Measurements from ENCODE around the gene GMPPA. TPM values are rescaled to one million over a fixed set of nuclear protein-coding genes. Genes with fewer than 3 reads are reported as not detected.

The GMPPA gene
- total and polyA plus RNA-seq, 9 of the 15 experiments (the other 6 are each of a cell fraction or from before 2014, with no cell fraction given): 7.0 to 101 (median 66.7) TPM

GRCh38 chr2:219498280-219499057, at the start of gene GMPPA (continued):
- TF ChIP-seq SRSF3 (IDR thresholded peaks at IDR 0.05; ENCODE audit: insufficient read depth, low read length): no peak
- TF ChIP-seq ZNF707 (CRISPR knock-in tag; conservative IDR thresholded peaks at IDR 0.05): no peak
- TF ChIP-seq TRIM24 (IDR thresholded peaks at IDR 0.05): 0 out of 4 replicates have a peak, but pooled peaks of 1 of the 2 experiments have one; percentile 35
- TF ChIP-seq SAP30 (IDR thresholded peaks at IDR 0.05; ENCODE audit: borderline replicate concordance, insufficient read depth, low read depth, low read length, poor library complexity, severe bottlenecking): peak; percentile 29
- TF ChIP-seq MCM2 (IDR thresholded peaks at IDR 0.05; ENCODE audit: low read depth): no peak
- 0 out of 2 replicates have a peak, but pooled peaks have one; percentile 47 for TF ChIP-seq ZBTB9 (CRISPR knock-in tag; IDR thresholded peaks at IDR 0.05)
- TF ChIP-seq NR3C1 (CRISPR knock-in tag; IDR thresholded peaks at IDR 0.05): no peak
- TF ChIP-seq RFX1 (IDR thresholded peaks at IDR 0.05): no peak
- TF ChIP-seq BHLHE40 (IDR thresholded peaks at IDR 0.05; ENCODE audit: low read length): peak; percentile 74
- TF ChIP-seq TCF15 (CRISPR knock-in tag; IDR thresholded peaks at IDR 0.05): no peak
- no peak for TF ChIP-seq THAP7 (CRISPR knock-in tag; IDR thresholded peaks at IDR 0.05)
- TF ChIP-seq ZNF444 (CRISPR knock-in tag; IDR thresholded peaks at IDR 0.05): no peak
- TF ChIP-seq ZNF146 (CRISPR knock-in tag; IDR thresholded peaks at IDR 0.05; ENCODE audit: unreplicated experiment): no peak
- no peak for TF ChIP-seq PREB (CRISPR knock-in tag; IDR thresholded peaks at IDR 0.05)
- TF ChIP-seq KAT8 (IDR thresholded peaks at IDR 0.05; ENCODE audit: low read depth): no peak
- TF ChIP-seq FOS (IDR thresholded peaks at IDR 0.05; ENCODE audit: extremely low read depth, insufficient read length): no peak
- TF ChIP-seq AFF4 (CRISPR knock-in tag; IDR thresholded peaks at IDR 0.05): peak; percentile 52
- no peak for TF ChIP-seq RBM22 (IDR thresholded peaks at IDR 0.05; ENCODE audit: low read depth, low read length, poor library complexity, severe bottlenecking)
- no peak; the same call in 1 of the 2 replicates for TF ChIP-seq EP300 (IDR thresholded peaks at IDR 0.05; ENCODE audit: low read length)
- TF ChIP-seq CTBP1 (IDR thresholded peaks at IDR 0.05; ENCODE audit: borderline replicate concordance): peak; percentile 70; the same call in 1 of the 2 replicates
- TF ChIP-seq ARID1B (IDR thresholded peaks at IDR 0.05): peak; percentile 72
- peak; percentile 27 for TF ChIP-seq NFRKB (IDR thresholded peaks at IDR 0.05; ENCODE audit: low read depth)

Data from K562 (cell line).